ENCODE results near the gene CNTLN.
"Not testable (repeated sequence)": the region's sequence is repeated elsewhere in the genome, so short reads cannot be mapped to it uniquely, and the experiment has no call there.

CNTLN gene

GRCh38 chr9:17290673-17291072 lies 155.8 kb downstream of the CNTLN start:
- not testable (repeated sequence) for H3K27ac ChIP-seq; DNase-seq (ENCODE audit: low read depth, low spot score)

- DNase-seq (ENCODE audit: low read depth, low spot score), result no peak
- no peak overlapping the region for H3K27ac ChIP-seq
Measured at GRCh38 chr9:17291766-17292165, 156.9 kb downstream of the CNTLN start.

GRCh38 chr9:17293685-17294084 lies 158.8 kb downstream of the CNTLN start:
- no peak overlapping the region for H3K27ac ChIP-seq
- no peak for DNase-seq (ENCODE audit: low read depth, low spot score)

GRCh38 chr9:17294822-17295624 lies 160.2 kb downstream of the CNTLN start:
- no peak for DNase-seq (ENCODE audit: low read depth, low spot score)
- H3K27ac ChIP-seq, result no peak overlapping the region

GRCh38 chr9:17315341-17315740 lies 180.5 kb downstream of the CNTLN start:
- no peak for DNase-seq (ENCODE audit: low read depth, low spot score)
- H3K27ac ChIP-seq, result no peak overlapping the region

- no peak overlapping the region for H3K27ac ChIP-seq
- DNase-seq (ENCODE audit: low read depth, low spot score), result no peak
Measured at GRCh38 chr9:17318821-17319320, 184.0 kb downstream of the CNTLN start.

GRCh38 chr9:17319864-17320263 lies 185.0 kb downstream of the CNTLN start:
- H3K27ac ChIP-seq, result no peak overlapping the region
- no peak for DNase-seq (ENCODE audit: low read depth, low spot score)

GRCh38 chr9:17322882-17323864 lies 188.3 kb downstream of the CNTLN start:
- no peak overlapping the region for H3K27ac ChIP-seq
- DNase-seq (ENCODE audit: low read depth, low spot score), result no peak

- no peak for DNase-seq (ENCODE audit: low read depth, low spot score)
- H3K27ac ChIP-seq, result no peak overlapping the region
Measured at GRCh38 chr9:17328331-17328730, 193.5 kb downstream of the CNTLN start.

GRCh38 chr9:17330097-17330496 lies 195.3 kb downstream of the CNTLN start:
- DNase-seq (ENCODE audit: low read depth, low spot score), result no peak
- H3K27ac ChIP-seq, result no peak overlapping the region

- no peak overlapping the region for H3K27ac ChIP-seq
- DNase-seq (ENCODE audit: low read depth, low spot score), result no peak
Measured at GRCh38 chr9:17332115-17332514, 197.3 kb downstream of the CNTLN start.

- DNase-seq (ENCODE audit: low read depth, low spot score), result no peak
- no peak overlapping the region for H3K27ac ChIP-seq
Measured at GRCh38 chr9:17339156-17339555, 204.3 kb downstream of the CNTLN start.

- no peak overlapping the region for H3K27ac ChIP-seq
- DNase-seq (ENCODE audit: low read depth, low spot score), result no peak
Measured at GRCh38 chr9:17342696-17343095, 207.9 kb downstream of the CNTLN start.

- no peak overlapping the region for H3K27ac ChIP-seq
- DNase-seq (ENCODE audit: low read depth, low spot score), result no peak
Measured at GRCh38 chr9:17349831-17350230, 215.0 kb downstream of the CNTLN start.

GRCh38 chr9:17354006-17354405 lies 219.2 kb downstream of the CNTLN start:
- not testable (repeated sequence) for H3K27ac ChIP-seq; DNase-seq (ENCODE audit: low read depth, low spot score)

- H3K27ac ChIP-seq, result no peak overlapping the region
- DNase-seq (ENCODE audit: low read depth, low spot score), result no peak
Measured at GRCh38 chr9:17361378-17361777, 226.5 kb downstream of the CNTLN start.

- H3K27ac ChIP-seq, result no peak overlapping the region
- no peak for DNase-seq (ENCODE audit: low read depth, low spot score)
Measured at GRCh38 chr9:17367035-17367434, 232.2 kb downstream of the CNTLN start.

GRCh38 chr9:17380126-17380861 lies 245.5 kb downstream of the CNTLN start:
- peak overlapping the region; percentile 65 for H3K27ac ChIP-seq
- DNase-seq (ENCODE audit: low read depth, low spot score), result peak; percentile 80

GRCh38 chr9:17387565-17387964 lies 252.7 kb downstream of the CNTLN start:
- H3K27ac ChIP-seq, result no peak overlapping the region
- no peak for DNase-seq (ENCODE audit: low read depth, low spot score)

- no peak overlapping the region for H3K27ac ChIP-seq
- DNase-seq (ENCODE audit: low read depth, low spot score), result no peak
Measured at GRCh38 chr9:17389026-17389425, 254.2 kb downstream of the CNTLN start.
